ENCODE results near the gene TERB2. TPM values are rescaled to one million over a fixed set of nuclear protein-coding genes. Genes with fewer than 3 reads are reported as not detected.

The TERB2 gene, protein sequence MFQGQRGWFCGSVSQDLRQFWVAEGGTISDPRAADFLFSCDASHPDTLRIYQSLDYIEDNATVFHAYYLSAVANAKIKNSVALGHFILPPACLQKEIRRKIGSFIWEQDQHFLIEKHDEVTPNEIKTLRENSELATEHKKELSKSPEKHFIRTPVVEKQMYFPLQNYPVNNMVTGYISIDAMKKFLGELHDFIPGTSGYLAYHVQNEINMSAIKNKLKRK
- not detected in 5 replicates for total RNA-seq (2022; extraction: Qiagen RNA extraction)

DNA sequence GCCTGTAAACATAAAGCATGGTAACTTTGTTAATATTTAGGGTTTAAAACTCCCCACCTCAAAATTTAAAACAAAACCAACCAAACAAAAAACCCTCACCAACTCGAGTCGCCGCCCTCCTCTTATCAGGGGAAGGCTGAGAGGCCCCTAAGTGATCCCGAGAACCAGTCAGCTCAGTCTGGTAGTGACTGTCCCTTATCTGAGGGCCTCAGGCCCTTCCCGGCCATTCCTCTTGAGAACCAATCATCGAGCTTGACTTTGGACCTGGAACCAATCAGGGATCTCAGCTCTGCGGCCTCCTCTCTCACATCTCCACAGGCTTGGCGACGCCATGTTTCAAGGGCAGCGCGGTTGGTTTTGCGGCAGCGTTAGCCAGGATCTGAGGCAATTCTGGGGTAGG, at the start of gene TERB2:
TSS of gene TERB2 (plus strand) at position 300 of the 400 bp plus-strand sequence. CDS start at position 332, 32 bp downstream.

DNA sequence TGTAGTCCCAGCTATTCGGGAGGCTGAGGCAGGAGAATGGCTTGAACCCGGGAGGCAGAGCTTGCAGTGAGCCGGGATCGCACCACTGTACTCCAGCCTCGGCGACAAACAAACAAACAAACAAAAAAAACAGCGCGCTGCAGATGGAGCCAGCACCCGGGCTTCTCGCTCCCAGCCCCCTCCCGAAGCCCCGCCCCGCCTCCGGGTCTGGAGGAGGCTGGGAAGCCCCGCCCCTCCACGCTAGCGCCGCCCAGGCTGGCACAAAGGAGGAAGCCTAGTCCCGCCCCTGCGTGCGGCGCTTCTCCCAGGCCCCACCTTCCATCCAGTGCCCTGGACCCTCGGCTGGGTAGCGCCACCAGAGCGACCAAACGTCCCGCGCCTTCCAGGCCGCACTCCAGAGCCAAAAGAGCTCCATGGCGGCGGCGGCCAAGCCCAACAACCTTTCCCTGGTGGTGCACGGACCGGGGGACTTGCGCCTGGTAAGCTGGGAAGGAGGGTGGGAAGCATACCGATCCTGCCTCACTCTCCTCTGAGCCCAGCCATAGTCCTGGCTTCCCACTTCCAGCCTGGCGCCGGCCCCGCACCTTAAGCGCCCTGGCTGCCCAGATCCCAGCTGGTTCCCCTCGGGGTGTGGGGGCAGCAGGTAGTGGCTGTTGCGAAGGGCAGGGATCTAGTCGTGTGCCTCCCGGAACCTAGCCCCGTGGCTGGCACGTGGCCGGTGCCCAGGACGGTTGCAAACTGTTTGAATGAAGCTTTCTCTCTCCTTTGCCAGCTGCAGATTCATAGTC, 66.6 kb downstream of the TERB2 start, which contains the start of gene SORD:
TSS of gene SORD (plus strand) at position 325 of the 788 bp plus-strand sequence. CDS start at position 414, 89 bp downstream.

Other genes with a start within 250 kb of the TERB2 start
- gene PATL2, start 245.4 kb upstream of the TERB2 start, total RNA-seq (2022; extraction: Qiagen RNA extraction): 0.07 to 0.30 TPM (median 0.26 TPM) in 4 of 5 replicates, not detected in the other
- 399 to 485 TPM (median 437 TPM) in 5 replicates for gene B2M, start 245.2 kb upstream of the TERB2 start, total RNA-seq (2022; extraction: Qiagen RNA extraction)
- gene TRIM69, start 220.2 kb upstream of the TERB2 start, total RNA-seq (2022; extraction: Qiagen RNA extraction): 4.0 to 6.5 TPM (median 5.8 TPM) in 5 replicates
- 31.0 to 36.2 TPM (median 35.1 TPM) in 5 replicates for gene SORD, start 66.5 kb downstream of the TERB2 start, total RNA-seq (2022; extraction: Qiagen RNA extraction)
- 0.03 to 0.13 TPM (median 0.06 TPM) in 5 replicates for gene DUOX2, start 157.5 kb downstream of the TERB2 start, total RNA-seq (2022; extraction: Qiagen RNA extraction)
- gene DUOXA2, start 157.6 kb downstream of the TERB2 start, total RNA-seq (2022; extraction: Qiagen RNA extraction): not detected in 5 replicates
- 0.08 to 0.17 TPM (median 0.12 TPM) in 5 replicates for gene DUOXA1, start 173.2 kb downstream of the TERB2 start, total RNA-seq (2022; extraction: Qiagen RNA extraction)
- not detected in 5 replicates for gene DUOX1, start 173.3 kb downstream of the TERB2 start, total RNA-seq (2022; extraction: Qiagen RNA extraction)
- gene SHF, start 231.3 kb downstream of the TERB2 start, total RNA-seq (2022; extraction: Qiagen RNA extraction): 0.66 to 0.80 TPM (median 0.74 TPM) in 5 replicates